ENCODE results near the gene ROCK2.

DNA sequence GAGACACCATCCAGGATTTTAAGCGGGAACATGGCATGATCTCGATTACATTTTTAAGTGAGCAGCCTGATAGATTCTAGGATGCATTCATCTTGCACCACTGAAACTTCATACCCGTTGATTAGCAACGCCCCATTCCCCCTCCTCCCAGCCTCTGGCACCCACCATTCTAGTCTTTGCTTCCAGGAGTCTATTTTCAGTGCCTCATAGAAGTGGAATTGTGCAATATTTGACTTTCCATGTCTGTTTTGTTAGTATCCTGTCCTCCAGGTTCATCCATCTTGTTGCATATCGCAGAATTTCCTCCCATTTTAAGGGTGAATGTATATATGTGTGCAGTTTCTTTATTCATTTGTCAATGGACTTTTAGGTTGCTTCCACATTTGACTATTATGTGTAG lies 210.1 kb downstream of the ROCK2 start:
- TF ChIP-seq, protein P1, sequence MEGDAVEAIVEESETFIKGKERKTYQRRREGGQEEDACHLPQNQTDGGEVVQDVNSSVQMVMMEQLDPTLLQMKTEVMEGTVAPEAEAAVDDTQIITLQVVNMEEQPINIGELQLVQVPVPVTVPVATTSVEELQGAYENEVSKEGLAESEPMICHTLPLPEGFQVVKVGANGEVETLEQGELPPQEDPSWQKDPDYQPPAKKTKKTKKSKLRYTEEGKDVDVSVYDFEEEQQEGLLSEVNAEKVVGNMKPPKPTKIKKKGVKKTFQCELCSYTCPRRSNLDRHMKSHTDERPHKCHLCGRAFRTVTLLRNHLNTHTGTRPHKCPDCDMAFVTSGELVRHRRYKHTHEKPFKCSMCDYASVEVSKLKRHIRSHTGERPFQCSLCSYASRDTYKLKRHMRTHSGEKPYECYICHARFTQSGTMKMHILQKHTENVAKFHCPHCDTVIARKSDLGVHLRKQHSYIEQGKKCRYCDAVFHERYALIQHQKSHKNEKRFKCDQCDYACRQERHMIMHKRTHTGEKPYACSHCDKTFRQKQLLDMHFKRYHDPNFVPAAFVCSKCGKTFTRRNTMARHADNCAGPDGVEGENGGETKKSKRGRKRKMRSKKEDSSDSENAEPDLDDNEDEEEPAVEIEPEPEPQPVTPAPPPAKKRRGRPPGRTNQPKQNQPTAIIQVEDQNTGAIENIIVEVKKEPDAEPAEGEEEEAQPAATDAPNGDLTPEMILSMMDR (conservative IDR thresholded peaks at IDR 0.05; ENCODE audit: low read depth, low read length) = no peak
- TF ChIP-seq EZH2 (IDR thresholded peaks at IDR 0.05; ENCODE audit: borderline replicate concordance, low read depth, low read length, poor library complexity, severe bottlenecking) = no peak

Measured in A673 (cell line).